Inflammatory macrophage (primary cell): ENCODE data around the gene MAPT.
"Not testable (repeated sequence)": the region's sequence is repeated elsewhere in the genome, so short reads cannot be mapped to it uniquely, and the experiment has no call there.

Experiments used
- DNase-seq, 2 donors: peaks; one replicate each; pipeline ENCODE4 v3.0.0-alpha.2; 2020 to 2022

MAPT gene

DNA sequence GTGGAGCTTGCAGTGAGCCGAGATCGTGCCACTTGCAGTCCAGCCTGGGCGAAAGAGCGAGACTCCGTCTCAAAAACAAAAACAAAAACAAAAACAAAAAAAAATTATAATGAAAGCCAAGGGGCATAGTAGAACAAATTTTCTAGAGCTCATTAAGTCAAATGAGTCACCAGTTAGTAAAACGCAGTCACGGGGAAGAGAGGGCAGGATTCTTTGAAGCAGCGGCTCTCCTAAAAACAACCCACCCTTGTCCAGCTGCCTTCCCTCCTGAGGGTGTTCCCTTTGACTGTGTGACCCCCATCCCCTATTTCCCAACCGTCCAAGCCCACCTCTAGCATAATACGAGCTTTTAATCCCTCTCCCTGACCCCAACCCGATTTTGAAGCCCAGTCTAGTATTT is 60.6 kb downstream of the MAPT start:
- no peak for DNase-seq

DNA sequence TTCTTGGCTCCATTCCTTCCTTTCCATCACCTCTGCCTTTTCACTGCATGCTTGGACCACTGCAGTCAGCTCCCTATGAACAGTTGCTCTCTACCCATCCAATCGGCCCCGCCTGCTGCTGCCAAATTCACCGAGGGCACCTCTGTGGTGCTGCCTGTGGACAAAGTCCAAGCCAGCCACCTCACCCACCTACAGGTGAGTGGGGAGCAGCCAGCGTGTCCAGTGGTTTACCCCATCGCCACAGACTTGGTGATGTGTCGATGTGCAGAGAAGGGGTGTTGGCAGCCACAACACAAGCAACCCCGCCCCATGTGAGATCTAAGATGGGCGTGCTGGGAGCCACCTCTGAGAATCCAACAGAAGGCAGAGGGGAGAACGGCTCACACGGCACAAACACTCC is 61.0 kb downstream of the MAPT start:
- no peak for DNase-seq

DNA sequence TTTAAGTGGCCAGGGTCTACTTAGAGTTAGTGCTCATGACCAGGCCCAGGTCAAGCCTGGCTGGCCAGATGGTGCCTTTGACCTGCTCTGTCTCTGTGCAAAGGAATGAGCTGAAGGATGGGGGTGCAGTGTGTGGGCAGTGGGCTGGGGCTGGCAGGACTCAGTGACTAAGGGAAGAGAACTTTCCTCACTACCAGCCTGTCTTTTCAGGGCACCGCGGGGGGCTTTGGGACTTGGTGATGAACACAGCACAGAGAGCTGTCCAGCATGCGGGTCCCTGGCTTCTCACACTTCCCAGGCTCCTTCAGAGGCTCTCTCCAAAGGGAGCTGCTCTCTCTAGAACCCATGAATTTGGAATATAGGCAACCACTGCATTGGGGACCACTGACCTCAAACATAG is 61.7 kb downstream of the MAPT start:
- DNase-seq = no peak

DNA sequence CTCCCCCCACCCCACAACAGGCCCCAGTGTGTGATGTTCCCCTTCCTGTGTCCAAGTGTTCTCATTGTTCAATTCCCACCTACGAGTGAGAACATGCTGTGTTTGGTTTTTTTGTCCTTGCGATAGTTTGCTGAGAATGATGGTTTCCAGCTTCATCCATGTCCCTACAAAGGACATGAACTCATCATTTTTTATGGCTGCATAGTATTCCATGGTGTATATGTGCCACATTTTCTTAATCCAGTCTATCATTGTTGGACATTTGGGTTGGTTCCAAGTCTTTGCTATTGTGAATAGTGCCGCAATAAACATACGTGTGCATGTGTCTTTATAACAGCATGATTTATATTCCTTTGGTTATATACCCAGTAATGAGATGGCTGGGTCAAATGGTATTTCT is 62.4 kb downstream of the MAPT start:
- not testable (repeated sequence) for DNase-seq

DNA sequence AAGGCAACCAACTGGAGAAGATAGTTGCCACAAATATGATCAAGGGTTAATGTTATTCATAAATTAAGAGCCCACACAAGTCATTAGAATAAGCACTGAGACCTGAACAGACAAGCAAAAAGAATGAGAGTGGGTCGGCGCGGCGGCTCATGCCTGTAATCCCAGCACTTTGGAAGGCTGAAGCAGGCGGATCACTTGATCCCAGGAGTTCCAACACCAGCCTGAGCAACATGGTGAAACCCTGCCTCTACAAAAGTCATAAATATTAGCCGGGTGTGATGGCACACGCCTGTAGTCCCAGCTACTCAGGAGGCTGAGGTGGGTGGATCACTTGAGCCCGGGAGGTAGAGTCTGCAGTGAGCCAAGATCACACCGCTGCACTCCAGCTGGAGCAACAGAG is 64.0 kb downstream of the MAPT start:
- DNase-seq = no peak

DNA sequence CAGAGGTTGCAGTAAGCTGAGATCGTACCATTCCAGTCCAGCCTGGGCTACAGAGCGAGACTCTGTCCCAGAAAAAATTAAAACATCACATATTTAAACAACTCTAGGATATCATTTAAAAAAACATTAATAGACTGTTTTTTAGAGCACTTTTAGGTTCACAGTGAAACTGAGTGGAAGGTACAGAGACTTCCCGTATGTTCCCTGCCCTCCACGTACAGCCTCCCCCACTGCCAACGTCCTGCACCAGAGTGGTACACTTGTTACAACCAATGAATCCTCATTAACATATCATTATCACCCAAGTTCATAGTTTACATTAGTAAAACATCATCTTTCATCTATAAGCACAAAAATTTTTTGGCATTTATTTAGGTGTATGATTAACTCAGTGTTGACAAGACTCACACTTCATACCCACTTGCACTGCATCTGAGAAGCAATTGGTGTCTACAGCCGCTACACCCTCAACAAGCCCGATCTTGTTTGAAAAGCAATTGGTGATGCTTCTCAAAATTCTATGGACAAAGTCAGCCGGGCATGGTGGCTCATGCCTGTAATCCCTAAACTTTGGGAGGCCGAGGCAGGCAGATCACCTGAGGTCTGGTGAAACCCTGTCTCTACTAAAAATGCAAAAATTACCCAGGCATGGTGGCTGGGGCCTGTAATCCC is 64.8 kb downstream of the MAPT start:
- no peak for DNase-seq

DNA sequence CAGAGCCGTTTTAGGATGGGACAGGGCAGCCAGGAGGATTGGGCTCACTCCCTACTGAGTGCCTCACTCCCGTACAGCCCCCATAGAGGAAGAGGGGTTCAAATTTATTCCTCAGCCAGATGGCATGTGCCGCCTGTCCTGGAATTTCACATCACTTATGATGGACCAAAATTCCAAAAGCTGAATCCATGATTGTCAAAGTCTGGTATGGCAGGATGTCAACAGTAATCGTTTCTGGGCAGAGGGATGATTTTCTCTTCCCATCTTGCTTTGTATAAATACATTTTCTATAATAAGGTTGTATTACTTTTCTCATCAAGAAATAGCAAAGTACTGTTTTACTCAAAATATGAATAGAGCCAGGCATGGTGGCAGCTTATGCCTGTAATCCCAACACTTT is 66.0 kb downstream of the MAPT start:
- no peak for DNase-seq

DNA sequence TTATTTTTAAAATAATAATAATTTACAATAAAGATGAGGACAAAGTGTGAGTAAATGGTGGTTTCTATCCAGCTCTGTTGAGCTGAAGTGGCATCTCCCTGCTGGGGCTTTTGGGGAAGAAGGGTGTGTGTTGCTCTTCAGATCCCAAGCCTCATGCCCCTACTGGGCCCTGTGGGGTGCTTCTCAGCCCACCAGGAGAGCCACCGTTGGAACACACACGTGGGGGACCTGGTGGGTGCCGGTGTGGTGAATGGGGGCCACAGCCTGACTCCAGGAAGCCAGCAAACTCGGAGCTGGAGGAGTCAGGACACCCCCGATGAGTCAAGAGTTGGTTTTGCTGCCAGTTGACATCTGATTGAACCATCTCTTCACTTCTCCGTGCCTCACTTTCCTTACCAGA is 66.9 kb downstream of the MAPT start:
- DNase-seq = no peak

DNA sequence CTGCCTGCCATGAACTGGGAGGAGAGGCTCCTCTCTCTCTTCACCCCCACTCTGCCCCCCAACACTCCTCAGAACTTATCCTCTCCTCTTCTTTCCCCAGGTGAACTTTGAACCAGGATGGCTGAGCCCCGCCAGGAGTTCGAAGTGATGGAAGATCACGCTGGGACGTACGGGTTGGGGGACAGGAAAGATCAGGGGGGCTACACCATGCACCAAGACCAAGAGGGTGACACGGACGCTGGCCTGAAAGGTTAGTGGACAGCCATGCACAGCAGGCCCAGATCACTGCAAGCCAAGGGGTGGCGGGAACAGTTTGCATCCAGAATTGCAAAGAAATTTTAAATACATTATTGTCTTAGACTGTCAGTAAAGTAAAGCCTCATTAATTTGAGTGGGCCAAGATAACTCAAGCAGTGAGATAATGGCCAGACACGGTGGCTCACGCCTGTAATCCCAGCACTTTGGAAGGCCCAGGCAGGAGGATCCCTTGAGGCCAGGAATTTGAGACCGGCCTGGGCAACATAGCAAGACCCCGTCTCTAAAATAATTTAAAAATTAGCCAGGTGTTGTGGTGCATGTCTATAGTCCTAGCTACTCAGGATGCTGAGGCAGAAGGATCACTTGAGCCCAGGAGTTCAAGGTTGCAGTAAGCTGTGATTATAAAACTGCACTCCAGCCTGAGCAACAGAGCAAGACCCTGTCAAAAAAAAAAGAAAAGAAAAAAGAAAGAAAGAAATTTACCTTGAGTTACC is 68.0 kb downstream of the MAPT start:
- DNase-seq = no peak

DNA sequence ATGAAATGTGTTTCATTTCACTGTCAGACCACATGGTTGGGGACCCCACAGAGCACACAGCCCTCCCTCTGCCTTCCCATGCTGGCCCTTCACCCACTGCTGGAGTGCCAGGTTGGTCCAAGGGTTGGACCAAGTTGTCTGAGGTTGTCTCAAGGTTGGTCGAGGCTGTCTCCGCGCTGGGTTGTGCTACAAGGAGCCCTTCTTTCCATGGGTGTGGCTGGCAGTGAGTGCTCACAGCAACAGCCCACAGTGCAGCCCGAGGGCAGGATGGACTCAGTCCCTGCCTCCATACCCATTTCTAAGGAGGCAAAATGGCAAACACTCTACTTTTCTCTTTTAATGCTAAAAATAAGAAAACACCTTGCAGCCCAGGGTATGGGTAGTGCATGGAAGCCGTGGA is 68.9 kb downstream of the MAPT start:
- no peak for DNase-seq

DNA sequence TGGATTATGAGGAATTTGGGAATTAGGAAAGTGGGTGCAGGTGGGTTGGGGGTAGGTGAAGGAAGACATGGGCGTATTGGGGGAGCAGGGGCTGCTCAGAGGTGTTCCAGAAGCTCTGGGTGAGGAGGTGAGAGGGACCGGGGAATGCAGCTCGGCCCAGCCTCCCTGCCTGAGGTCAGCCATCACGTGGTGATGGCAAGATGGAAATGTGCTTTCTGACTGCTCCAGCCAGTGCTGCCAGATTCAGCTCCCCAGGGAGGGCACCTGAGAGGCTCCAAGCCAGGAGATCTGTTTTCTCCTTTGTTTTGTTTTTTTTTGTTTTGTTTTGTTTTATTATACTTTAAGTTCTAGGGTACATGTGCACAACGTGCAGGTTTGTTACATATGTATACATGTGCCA is 69.5 kb downstream of the MAPT start:
- no peak for DNase-seq

DNA sequence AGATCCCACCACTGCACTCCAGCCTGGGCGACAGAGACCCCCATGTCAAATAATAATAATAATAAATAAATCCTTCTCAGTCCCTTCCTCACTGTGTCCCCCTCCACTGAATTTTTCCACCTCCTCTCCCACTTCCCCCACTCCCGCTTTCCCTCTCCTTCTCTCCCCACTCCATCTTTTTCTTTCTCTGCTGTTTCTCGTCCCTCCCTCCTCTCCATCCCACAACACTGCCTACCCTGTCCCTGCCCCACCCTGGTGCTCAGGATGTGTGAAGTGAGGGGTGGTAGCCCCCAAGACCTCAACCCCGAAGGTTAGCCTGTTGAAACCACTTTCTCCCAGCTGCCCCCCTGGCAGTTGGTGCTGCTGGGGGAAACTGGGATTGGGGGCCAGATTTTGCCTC is 70.3 kb downstream of the MAPT start:
- no peak for DNase-seq

DNA sequence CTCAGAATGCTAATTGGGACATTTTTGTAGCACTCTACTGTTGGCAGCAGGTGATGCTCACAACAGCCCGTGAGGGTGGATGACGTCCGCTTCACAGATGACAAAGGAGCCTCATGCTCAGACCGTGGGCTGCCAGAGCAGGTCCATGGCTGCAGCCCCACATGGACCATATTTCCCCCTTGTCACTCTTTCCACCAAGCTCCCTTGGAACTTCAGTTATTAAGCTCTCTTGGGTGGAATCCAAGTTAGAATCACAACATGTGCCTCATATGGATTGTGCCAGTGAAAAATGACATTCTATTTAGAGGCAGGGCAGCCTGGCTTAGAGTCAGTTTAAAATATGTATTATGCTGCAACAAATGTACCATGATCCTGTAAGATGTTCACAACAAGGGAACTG is 71.5 kb downstream of the MAPT start:
- no peak for DNase-seq

DNA sequence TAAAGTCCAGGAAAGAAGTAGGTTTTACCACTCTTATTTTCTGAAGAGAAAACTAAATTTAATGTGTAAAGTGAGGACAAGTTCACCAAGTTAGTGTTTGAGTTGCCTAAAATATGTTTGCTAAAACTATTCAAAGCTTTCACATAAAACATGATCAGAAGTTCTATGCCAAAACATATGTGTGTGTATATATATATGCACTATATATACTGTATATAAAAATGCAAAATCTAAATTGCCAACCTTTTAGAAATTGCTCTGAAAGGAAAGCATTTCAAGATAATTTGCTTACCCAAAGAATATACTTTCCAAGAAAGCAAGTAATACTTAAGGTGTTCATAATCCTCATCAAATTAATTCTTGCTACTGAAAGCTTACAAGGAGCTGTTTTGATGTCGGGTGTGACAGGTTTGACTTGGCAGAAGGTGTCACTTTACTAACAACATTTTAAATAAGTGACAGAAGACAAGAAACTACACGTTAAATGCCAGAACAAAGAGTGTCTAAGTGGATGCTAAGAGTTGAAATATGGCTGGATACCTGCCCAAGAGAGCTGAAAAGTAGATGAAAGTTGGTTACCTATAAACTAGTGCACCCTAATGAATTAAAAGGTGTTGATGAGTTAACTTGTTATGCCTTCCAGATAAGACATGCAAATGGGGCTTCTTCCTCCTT is 72.4 kb downstream of the MAPT start:
- no peak for DNase-seq

DNA sequence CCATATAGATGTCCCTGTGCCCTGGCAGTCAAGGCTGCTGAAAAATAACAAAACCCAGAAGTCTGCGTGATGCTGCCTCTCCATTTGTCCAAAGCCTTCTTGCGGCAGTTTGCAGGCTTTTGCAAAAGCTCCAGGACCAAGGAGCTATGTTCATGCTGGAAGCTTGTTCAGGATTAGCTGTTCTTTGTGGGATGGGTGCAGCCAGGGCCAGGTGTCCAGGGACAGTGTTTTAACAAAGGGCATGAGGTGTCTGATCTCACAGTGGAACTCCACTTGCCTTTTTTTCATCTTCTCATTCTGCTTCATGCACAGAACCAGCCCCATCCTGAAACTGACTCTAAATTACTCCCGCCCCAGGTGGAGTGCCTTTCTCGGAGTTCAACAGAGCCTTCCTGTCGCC is 73.0 kb downstream of the MAPT start:
- DNase-seq = no peak

DNA sequence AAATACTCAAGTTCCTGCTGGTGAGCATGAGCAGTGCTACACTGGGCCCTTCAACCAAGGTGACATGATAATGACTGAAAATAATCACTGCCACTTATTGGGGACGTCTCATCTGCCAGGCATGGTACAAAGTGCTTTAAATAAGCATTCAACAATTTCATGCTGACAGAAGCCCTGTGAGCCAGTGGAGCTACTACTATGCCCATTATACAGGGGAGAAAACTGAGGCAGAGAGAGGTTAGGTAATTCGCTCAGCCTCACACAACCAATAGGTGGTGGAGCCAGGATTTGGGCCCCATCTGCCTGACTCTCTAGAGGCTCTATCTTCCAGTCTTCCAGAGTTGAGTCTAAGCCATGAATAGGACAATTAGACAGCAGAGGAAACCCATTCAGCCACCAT is 74.4 kb downstream of the MAPT start:
- DNase-seq = no peak

DNA sequence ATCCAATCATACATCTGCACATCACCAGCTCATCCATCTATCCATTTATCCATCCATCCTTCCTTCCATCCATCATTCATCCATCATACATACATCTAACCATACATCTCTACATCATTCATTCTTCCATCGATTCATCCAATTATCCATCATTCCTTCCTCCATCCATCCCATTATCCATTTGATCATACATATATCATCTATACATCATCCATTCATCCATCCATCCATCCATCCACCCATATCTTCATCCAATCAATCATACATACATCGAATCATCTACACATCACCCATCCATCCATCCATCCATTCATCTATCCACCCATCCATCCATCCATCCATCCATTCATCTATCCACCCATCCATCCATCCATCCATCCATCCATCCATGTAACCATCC is 75.4 kb downstream of the MAPT start:
- no peak for DNase-seq

DNA sequence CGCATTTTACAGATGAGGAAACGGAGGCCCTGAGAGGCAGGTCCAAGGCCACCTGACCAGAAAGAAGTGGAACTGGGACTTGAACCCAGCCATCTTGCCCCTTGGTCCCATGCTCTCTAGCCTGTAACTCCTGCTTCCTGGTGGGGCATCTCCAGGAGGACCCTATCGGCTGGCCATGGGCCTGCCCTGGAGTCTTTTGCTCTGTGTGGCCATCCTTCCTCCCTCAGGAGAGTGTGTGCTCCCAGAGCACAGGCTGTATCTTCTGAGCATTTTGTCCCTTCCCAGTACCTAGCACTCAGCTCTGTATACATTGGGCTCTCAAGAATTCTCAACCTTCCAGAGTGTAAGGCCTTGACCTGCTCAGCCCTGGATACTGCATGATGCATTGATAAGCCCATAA is 76.3 kb downstream of the MAPT start:
- no peak for DNase-seq

DNA sequence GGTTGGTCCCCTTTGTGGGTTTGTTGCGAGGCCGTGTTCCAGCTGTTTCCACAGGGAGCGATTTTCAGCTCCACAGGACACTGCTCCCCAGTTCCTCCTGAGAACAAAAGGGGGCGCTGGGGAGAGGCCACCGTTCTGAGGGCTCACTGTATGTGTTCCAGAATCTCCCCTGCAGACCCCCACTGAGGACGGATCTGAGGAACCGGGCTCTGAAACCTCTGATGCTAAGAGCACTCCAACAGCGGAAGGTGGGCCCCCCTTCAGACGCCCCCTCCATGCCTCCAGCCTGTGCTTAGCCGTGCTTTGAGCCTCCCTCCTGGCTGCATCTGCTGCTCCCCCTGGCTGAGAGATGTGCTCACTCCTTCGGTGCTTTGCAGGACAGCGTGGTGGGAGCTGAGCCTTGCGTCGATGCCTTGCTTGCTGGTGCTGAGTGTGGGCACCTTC is 77.4 kb downstream of the MAPT start:
- DNase-seq = no peak

DNA sequence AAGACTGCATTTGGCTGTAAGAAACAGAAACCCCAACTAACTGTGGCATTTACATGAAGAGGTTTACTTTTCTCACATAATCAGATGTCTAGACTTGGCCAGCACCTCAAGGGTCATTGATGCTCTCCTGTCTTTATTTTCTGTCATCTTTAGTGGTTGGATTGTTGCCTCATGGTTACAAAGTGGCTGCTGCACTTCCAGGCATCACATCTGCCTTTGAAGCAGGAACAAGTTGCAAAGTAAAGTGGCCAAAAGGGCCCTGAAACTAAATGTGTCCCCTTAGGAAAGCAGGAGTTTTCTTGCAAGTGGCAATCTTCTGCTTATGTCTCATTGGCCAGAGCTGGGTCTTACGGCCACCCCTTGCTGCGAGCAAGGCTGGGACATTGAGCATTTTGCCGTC is 78.2 kb downstream of the MAPT start:
- DNase-seq = no peak

DNA sequence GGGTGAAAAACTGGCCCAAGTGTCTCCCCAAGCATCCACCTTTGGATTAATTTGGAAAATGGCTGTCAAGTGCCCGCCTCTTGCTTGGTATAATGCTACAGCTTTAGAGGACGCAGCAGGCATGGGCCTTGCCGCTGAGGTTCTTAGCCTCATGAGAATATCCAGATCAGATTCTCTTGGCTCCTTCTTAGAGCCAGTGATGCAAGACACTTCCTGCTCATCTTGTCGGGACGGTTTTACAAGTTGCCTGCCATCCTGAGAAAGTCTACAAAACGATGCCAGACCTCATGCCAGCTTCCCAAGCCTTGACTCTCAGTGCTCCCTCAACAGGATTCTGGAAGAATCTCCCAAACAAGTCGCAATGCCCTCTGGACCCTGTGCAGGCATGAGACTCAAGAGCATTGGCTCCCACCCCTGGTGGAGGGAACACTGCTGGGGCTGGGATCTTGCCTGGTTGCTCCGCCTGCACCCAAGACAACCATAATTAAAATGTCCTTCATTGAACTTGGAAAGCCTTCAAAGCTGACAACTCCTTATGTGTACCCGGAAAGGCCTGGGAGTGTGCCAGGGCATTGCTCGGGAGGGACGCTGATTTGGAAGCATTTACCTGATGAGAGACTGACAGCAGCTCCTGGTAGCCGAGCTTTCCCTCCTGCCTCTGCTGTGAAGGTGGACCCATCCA is 78.9 kb downstream of the MAPT start:
- no peak for DNase-seq

DNA sequence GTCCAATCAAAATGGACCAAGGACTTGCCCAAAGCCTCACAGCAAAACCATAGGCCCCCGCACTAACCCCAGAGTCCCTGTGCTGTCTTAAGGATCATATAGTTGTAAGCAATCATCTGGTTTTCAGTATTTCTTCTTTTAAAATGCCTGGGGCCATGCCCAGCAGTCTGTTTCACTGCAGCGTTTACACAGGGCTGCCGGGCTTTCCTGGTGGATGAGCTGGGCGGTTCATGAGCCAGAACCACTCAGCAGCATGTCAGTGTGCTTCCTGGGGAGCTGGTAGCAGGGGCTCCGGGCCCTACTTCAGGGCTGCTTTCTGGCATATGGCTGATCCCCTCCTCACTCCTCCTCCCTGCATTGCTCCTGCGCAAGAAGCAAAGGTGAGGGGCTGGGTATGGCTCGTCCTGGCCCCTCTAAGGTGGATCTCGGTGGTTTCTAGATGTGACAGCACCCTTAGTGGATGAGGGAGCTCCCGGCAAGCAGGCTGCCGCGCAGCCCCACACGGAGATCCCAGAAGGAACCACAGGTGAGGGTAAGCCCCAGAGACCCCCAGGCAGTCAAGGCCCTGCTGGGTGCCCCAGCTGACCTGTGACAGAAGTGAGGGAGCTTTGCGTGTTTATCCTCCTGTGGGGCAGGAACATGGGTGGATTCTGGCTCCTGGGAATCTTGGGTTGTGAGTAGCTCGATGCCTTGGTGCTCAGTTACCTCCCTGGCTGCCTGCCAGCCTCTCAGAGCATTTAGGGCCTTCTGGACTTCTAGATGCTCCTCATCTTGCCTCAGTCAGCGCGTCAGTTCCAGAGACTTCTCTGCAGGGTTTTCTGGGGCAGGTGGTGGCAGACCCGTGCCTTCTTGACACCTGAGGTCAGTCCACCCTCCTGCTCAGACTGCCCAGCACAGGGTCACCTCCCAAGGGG is 79.8 kb downstream of the MAPT start:
- no peak for DNase-seq
